Brain pericyte (primary cell): ENCODE data around the gene WNT7B.

Experiments used
- DNase-seq: peaks from one replicate; pipeline ENCODE4 v3.0.0-alpha.2; 2012; ENCODE audit warnings: low read depth, low spot score

Gene WNT7B

DNA sequence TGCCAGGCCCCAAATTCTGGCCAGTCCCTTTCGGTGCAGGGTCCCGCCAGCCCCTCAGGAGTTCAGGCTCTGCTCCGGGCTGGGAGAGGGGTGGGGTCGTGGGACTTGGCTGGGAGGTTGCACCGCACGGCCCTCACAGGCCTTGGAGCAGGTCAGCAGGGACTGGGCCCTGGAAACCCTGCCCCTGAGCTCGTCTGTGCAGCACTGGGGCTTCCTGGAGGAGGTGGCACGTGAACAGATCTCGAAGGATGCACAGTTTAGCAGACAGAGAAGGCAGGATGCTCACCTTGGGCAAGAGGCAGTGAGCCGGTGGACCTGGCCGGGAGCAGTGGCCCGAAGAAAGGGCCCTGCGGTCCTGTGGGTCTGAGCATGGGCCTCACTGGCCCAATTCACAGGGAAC is 70.0 kb downstream of the WNT7B start:
- DNase-seq: no peak

DNA sequence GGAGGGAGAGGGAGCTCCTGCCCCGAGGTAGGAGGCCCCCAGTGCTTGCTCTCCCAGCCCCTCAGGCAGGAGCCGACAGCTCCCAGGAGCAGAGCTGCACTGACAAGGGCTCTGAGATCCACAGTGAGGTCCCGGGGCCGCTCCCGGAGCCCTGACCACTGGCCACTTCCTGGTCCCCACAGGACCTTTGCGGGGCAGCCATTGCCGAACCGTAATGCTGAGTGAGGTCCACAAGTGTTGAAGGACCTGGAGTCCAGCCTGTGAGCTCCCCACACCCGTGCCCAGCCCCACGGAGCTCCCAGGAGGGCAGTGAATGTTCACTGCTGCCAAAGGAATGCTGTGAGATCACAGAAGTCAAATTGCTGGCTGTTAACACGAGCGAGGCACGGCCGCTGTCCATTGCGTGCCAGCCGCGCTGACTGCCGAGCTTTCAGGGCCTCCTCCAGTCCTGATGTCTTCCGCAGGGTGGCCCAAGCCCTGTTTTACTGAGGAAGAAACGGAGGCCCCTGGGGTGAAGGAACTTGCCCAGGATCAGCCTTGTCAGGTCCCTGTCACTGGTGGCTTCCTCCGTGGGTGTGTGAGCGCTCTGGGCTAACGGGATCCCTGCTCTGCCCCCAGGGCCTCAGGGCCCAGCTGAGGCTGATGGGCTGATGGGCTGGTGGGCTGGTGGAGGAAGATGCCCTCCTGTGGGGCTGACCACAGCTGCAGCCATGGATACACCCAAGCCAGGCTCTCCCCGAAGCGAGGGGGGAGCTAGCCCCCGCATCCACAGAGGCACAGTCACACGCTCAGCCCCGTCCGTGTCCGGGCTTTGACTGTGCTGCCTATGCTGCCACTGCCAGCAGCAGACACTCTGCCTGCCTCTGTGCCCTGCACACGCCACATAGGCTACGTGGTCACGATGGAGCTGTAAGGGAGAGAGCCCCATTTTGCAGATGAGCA is 70.8 kb downstream of the WNT7B start:
- DNase-seq: peak; percentile 29

DNA sequence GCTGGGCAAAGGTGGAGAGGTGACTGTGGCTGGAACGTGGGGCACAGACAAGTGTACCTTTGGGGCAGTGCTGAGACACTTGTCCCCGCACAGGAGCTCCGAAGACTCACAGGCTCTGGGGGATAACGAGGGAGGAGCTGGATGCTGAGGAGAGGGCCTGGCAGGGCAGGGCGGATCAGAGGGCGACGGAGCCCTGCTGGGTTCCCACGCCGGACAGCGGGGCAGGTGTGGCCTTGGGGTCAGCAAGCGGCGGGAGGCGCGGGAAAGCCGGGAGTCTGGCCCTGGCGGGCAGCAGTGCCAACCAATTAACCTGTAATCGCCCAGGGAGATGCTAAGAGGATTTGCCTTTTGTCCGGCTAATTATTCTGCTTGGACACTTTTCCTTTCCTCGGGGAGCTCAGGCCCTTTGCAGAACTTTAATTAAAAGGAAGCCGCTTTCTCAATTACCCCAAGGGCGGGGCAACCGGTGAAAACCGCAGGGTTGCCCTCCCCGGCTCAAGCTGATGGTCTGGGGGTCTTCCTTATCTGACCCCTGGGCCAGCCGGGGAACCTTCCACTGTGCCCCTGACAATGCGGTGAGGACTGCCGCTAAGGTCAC is 71.5 kb downstream of the WNT7B start:
- DNase-seq: no peak

DNA sequence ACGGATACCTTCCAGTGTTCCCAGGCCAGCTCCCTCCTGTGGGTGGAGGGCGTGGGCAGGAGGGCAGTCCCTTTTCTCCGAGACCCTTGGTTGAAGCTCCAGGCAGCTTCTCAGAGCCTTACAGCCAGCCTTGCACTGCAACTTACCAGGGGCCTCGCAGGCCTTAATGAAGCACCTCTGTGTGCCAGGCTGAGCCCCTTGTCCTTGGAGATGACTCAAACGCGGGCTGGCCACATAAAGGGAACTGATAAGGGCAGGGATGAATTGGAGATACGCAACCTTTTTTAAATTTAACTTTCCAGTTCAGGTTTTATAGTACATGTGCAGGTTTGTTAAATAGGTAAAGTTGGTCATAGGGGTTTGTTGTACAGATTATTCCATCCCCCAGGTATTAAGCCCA is 72.7 kb downstream of the WNT7B start:
- DNase-seq: no peak

DNA sequence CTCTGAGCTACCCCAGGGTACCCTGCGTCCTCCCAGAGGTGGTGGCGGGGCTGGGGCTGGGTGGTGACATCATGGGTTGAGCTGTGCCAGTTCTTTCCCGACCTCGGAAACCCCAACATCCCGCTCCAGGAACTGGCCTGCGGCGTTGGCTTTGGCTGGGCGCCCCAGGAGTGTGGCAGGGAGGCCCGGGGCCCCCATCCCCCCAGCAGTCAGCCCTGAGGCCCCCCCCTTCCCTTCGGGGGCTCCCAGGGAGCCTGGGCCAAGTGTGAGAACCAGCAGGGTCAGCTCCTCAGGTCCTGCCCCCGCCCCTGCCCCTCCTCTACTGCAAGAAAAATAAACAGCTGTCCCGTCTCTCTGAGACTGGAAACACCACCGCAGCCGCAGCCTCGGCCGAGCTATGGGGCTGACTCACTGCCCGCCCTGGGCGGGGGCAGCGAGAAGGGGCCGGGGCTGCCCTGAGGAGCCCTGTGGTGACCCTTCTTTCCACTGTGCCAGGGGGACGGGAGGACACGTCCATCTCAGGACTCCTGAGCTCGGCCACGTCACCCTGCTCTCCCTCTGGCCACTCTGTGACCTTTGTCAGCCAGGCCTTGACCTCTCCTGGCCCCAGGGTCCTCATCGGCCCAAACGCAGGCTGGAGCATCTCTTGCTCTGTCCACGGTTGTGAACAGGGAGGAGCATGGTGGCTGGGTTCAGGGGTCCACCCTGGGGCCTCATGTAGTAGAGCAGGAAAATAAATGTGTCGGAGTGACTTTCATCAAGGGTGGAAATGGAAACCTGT is 73.4 kb downstream of the WNT7B start:
- peak; percentile 50 for DNase-seq

DNA sequence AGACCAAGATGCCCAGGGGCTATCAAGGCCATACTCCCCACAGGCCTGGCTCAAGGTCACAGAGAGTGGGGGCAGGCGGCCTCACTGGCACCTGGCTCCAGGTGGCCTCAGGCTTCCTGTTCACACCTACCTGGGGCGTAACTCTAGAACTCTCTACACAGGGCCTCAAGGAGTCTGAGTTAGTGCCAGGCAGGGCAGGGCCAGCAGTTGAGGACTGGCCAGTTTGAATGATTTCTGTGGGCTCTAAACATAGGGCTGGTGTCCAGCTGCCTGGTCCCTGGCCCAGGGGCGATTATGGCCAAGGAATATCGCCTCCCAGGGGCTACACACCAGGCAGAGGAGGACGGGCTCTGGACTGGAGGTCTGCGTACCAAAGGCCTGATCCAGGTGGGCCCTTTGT is 79.2 kb downstream of the WNT7B start:
- no peak for DNase-seq

DNA sequence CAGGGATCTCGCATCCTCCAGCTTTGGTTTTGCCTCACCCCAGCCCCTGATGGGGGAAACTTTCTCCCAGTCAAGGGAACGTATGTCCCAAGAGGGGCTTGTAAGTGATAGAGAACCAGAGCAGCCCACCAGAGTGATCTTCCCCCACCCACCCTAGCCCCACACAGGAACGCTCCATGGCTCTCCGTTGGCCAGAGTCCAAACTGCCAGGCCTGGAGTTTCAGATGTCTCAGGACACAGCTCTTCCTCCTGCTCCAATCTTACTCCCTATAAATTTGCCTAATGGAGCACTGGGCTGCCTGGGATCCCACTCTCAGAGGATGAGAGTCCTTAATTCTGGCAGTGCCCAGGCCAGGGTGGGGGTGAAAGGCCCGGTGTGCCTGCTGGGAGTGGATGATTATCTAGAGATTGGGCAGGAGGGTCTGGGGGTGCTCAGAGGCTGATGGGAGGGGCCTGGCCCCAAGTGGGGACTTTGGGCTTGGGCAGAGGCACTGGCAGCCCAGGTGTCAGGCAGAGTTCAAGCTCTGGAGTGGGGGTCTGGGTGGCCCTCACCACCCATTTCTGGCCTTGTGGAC is 79.9 kb downstream of the WNT7B start:
- no peak for DNase-seq

DNA sequence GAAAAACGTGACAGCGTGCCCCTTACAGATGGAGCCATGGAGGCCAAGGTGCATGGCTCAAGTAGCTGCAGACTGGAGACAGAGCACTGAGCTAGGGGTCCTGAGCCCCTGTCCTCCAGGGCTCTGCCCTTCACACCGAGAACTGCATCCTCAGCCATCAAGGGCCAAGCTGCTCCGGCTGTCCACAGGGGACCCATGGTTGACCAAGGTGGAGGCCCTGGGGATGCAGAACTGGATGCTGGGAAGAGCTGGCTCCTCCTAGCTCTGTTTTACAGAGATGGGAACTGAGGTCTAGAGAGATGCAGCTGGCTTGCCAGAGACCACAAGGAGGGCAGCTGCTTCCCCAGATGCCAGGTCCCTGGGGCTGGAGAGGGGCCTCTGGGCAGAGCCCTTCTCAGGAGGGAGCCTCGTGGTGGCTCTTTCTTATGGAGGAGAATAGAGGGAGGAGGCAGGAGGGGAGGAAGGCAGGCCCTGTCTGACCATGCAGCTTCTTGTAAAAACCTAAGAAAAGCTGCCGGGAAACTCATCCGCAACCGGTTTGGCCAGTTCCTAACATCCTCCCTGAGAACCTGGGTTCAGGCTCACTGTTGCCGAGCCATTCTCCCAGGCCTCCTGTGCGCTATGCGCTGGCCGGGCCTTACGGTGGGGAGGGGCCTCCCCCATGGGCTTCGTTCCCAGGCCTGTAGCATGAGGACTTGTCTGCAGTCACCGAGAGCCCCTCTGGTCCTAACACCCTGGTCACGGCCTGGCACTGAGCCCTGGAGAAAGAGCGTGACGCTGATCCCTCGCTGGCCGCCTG is 80.6 kb downstream of the WNT7B start:
- no peak for DNase-seq

DNA sequence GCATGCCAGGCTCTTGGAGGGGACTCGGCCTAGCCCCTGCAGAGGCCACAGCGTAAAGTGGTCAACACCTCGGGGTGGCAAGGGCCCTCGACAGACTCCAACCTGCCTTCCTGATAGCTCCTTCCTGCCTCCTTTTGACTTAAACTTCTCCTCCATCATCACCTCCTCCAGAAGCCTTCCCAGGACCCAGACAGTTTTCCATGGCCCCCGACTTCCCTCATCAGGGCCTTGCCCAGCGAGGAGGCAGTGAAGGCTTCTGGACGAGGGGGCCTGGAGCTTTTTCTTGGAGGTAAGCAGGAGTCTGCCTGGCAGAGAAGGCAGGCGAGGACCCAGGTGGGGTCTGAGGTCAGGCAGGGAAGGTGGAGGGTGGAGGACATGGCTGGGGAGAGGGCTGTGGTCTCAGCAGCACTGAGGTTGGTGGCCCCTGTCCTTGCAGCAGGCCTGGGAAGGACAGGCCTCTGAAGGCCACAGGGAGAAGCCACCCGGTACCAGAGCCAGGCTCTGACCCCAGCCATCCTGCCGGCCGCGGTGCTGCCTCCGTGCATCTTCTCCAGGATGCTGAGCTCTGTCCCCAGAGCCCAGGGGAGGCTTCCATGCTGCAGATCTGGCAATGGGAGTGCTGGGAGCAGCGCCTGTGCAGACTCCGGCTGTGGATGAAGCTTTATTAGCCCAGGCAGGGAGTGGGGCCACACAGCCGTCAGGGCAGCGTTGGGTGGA is 81.4 kb downstream of the WNT7B start:
- DNase-seq: no peak

DNA sequence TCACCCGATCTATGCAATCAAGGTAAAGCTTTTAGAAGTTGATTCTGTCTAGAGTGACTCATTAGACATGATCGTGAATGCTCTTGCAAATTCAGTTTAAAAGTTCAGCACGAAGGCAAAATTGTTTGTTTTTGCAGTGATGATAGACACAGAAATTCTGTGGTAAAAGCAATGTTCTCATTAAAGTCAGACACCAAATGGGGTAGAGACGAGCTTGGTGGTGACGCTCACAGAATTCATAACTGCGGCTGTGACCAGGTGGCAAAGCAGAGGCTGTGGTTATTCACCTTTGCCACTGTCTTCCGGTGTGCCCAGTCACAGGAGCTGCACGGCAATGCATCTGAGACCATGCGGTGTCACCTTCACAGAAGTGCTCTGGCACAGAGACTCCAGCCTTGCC is 83.4 kb downstream of the WNT7B start:
- no peak for DNase-seq

DNA sequence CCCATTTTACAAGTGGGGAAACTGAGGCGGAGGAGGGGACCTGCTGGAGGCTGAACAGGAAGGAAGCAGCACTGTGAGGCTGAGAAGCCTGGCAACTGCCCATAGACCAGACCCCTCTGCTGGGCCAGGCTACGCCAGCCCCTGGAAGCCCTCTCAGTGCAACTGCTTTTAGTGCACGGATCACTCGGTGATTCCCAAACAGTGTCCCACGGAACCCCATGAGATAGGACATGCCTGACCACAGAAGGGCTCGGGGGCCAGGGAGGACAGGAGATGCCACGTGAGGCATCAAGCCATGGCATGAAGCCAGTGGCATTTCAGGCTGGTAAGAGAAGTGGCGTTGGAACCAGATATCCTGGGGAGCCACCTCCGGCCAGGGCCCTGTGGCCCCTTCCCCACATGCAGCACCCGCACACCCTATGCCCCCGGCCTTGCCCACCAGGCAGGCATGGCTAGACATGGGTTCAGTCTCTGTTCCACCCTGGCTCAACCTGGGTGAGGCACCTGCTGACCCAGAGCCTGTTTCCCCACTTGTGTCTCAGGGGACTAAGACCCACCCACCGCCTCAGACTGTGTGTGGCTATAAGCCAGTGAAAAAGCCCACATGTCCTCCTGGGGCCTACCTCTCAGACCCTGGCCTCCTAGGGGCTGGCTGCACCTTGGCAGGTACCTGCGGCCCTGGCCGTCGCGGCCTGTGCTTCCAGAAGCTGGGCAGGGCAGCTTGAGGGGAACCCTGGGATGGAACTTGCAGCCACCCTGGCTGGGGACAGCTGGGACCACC is 84.1 kb downstream of the WNT7B start:
- no peak for DNase-seq

DNA sequence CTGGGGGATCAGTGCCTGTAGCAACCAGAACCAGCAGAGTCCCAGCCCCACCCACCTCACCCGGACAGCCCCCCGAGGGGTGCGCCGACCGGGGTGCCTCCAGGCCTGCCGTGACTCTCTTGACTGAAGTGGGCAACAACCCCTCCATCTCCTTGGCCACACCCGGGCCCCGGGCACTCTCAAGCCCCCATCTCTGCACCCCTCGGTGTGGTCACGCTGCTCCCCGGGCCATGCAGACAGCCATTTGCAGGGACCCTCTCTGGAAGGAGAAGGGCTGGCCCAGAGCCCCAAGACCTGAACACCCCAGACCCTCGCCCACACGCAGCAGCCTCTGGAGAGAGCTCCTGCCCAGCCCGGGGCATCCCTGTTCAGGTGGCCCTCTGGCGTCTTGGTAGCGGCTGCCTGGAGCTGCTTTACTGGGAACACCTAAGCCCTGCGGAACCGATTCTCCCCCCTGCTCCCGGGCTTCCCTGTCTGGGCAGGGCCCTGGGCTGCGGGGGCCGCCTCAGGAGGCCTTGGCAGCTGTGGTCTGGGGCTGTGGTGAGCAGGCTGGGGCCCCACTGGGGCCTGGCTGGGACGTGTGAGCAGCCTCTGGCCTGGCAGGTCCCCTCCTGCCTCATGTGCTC is 84.9 kb downstream of the WNT7B start:
- no peak for DNase-seq

DNA sequence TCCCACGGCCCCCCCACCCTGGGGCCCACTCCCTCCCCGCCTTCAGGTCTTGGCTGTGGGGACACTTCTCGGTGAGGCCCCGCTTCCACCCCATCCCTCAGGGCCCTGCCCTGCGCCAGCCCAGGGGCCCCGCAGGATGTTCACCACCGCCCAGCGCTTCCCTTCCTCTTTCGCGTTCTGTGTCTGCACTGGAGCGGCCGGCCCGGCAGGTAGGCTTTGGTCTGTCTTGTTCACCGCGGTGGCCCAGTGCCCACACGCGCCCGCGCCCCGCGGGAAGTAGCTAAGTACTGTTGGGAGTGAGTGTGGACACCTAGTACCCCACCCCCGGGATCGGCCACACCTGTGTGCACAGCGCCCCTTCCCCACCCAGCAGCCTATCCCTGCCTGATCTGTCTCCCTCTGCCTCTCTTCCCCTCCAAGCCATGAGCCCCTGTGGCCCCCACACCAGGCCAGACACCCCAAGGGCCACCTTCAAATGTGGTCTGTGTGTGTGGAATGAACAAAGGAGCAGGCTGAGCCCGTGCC is 85.4 kb downstream of the WNT7B start:
- no peak for DNase-seq

DNA sequence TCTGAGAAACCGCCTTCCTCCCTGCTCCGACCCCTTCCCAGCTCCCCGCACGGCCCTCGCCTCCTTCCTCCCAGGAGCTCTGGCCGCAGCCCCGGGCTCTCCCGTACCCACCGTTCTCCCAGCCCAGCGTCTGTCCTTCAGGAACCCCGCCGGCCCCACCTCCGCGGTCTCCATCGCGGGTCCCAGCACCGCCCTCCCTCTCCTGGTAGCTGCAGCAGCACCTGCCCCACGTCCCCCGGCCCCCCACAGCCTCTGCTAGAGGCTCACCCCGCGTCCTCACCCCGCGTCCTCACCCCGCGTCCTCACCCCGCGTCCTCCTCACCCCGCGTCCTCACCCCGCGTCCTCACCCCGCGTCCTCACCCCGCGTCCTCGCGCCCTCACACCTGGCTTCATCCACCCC is 85.9 kb downstream of the WNT7B start:
- no peak for DNase-seq

DNA sequence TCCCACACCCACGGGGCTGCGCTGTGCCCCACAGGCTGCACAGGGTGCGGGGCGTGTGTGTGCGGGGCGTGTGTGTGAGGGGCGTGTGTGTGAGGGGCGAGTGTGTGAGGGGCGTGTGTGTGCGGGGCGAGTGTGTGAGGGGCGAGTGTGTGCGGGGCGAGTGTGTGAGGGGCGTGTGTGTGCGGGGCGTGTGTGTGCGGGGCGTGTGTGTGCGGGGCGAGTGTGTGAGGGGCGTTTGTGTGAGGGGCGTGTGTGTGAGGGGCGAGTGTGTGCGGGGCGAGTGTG is 86.7 kb downstream of the WNT7B start:
- DNase-seq: no peak

DNA sequence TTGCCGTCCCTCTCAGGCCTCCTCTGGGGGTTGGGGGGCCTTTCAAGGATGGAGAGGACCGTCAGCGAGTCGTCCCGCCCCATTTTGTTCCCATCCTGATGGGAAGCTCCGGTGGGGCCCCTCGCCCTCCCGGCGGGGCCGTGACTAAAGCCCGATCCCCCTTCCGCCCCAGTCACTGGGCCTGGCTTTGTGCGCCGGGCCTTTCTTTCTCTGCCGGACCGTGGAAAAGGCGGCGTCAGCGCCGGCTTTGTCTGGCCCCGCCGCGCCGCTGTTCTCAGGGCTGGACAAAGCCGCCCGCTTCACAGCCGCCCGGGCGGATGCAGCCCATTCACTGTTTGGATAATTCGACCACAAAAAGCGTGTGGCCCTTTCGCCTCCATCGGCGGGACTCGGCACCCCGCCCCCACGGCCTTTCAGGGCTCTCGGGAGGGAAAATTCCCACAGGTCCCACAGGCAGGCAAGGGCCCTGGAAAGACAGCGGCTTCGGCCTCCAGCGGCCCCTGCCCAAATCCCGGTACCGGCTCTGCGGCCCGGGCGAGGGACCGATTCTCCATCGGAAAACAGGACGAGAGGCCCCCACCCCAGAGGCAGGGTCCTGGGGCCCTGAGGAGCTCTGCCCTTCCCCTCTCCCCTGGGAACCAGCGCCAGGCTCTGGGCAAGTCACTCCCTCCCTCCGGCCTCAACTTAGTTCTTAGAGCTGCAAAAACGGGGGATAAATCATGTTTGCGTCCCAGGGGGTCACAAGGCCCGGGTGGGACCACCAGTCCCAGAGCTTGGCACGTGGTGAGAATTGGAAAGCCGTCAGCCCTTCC is 87.2 kb downstream of the WNT7B start:
- DNase-seq: no peak

DNA sequence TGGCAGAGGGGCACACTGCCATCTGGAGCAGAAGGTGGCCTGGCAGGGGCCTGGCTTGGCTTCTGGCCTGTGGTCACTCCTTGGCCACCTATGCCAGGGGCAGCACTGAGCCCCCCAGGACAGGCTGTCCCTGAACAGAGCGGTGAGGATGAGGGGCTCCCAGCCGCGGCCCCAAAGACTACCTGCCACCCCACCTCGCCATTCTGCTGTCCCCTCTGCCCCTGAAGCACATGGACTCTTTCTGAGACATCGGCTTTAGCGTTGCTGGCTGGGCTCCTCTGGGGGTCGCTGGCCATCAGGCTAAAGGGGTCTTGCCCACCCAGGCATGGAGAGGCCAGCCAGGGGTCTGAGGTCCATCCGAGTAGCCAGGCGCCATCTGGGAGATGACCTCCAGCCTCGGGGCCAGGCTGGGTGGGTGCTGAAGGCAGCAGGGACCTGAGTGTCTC is 87.8 kb downstream of the WNT7B start:
- DNase-seq: no peak
